GM10266 (cell line): ENCODE results near the gene TET1.
"Not testable (repeated sequence)": the region's sequence is repeated elsewhere in the genome, so short reads cannot be mapped to it uniquely, and the experiment has no call there.

Experiments used
- DNase-seq: peaks from one replicate; pipeline ENCODE4 v3.0.0; 2012; ENCODE audit errors: extremely low spot score
- TF ChIP-seq, protein P1 (sequence below): IDR thresholded peaks from 2 replicates; pipeline ENCODE4 v1.5.1; 2012; ENCODE audit warnings: mild to moderate bottlenecking, low read depth; ENCODE audit not compliant: control insufficient read depth, insufficient read depth; ENCODE audit errors: missing control alignments

The TET1 gene

DNA sequence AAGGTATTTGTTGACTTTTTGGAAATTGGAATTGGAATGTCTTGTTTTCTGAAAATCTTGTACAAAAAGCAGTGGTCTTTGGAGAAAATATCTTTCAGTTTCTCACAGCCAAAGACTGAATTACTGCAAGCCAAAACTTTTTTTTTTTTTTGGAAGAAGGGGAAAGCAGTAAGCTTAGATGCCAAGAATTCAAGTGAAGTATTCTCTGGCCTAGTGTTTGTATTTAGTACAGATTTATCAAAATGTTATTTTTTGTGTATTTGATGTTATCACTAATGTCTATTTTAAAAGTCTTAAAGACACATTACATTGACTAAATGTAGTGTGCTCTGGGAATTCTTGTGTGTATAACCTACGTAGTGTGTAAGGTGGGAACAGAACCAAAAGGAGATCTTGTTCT, 6.2 kb downstream of the TET1 start:
- no peak for DNase-seq
- TF ChIP-seq, protein P1, sequence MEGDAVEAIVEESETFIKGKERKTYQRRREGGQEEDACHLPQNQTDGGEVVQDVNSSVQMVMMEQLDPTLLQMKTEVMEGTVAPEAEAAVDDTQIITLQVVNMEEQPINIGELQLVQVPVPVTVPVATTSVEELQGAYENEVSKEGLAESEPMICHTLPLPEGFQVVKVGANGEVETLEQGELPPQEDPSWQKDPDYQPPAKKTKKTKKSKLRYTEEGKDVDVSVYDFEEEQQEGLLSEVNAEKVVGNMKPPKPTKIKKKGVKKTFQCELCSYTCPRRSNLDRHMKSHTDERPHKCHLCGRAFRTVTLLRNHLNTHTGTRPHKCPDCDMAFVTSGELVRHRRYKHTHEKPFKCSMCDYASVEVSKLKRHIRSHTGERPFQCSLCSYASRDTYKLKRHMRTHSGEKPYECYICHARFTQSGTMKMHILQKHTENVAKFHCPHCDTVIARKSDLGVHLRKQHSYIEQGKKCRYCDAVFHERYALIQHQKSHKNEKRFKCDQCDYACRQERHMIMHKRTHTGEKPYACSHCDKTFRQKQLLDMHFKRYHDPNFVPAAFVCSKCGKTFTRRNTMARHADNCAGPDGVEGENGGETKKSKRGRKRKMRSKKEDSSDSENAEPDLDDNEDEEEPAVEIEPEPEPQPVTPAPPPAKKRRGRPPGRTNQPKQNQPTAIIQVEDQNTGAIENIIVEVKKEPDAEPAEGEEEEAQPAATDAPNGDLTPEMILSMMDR, result no peak

- TF ChIP-seq, protein P1, result no peak
- DNase-seq, result no peak
These were observed 6.8 kb downstream of the TET1 start for GRCh38 chr10:68566955-68567354.

- TF ChIP-seq, protein P1, result no peak
- DNase-seq, result no peak
These were observed 12.0 kb downstream of the TET1 start for GRCh38 chr10:68572151-68572550.

GRCh38 chr10:68574051-68574450, 13.9 kb downstream of the TET1 start:
- DNase-seq, result no peak
- TF ChIP-seq, protein P1, result no peak

DNA sequence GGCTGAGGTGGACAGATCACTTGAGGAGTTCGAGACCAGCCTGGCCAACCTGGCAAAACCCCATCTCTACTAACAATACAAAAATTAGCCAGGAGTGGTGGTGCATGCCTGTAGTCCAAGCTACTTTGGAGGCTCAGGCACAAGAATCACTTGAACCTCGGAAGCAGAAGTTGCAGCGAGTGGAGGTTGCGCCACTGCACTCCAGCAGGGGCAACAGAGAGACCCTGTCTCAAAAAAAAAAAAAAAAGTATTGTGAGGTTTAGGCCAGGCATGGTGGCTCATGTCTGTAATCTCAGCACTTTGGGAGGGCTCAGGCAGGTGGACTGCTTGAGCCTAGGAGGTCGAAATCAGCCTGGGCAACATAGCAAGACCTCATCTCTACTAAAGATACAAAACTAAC, 16.0 kb downstream of the TET1 start:
- DNase-seq, result no peak

DNA sequence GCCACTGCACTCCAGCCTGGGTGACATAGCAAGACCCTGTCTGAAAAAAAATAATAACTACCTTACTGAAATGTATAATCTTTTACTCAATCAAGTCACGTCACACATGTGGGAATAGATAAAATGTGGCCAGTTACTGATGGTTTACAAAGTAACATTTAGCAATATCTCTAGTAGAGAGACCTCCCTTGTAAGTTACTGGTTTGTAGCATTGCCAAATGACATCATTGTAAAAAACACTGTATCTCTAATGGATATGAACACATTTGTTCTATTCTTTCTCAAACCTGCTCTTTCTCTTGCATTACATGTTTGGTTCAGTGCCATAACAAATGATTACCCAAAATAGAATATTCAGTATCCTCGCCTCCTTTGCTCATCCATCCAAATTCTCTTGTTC, 18.8 kb downstream of the TET1 start:
- TF ChIP-seq, protein P1, result no peak
- DNase-seq, result no peak

More for the DNA sequence above, 16.0 kb downstream of the TET1 start:
- TF ChIP-seq, protein P1, result no peak

DNA sequence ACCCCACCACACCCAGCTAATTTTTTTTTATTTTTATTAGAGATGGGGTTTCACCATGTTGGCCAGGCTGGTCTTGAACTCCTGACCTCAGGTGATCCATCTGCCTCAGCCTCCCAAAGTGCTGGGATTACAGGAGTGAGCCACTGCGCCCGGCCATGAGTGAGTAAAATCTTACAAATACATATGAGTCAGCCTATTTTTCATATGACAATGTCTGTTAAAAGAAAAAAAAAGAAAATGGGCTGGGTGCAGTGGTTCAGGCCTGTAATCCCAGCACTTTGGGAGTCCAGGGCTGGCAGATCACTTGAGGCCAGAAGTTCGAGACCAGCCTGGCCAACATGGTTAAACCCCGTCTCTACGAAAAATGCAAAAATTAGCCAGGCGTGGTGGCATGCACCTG, 24.1 kb downstream of the TET1 start:
- DNase-seq, result not testable (repeated sequence)

GRCh38 chr10:68586606-68587305, 26.6 kb downstream of the TET1 start:
- no peak for DNase-seq
- TF ChIP-seq, protein P1, result no peak
